HG02943 (cell line): ENCODE results near the gene ANKRD62.
"Not testable (repeated sequence)": the region's sequence is repeated elsewhere in the genome, so short reads cannot be mapped to it uniquely, and the experiment has no call there.

Source experiments
- ATAC-seq: cut with Tn5 transposase; IDR thresholded peaks from one replicate; pipeline ENCODE4 v1.9.1; 2021; ENCODE audit warnings: mild to moderate bottlenecking, low read depth, moderate library complexity; ENCODE audit not compliant: unreplicated experiment

Gene ANKRD62

DNA sequence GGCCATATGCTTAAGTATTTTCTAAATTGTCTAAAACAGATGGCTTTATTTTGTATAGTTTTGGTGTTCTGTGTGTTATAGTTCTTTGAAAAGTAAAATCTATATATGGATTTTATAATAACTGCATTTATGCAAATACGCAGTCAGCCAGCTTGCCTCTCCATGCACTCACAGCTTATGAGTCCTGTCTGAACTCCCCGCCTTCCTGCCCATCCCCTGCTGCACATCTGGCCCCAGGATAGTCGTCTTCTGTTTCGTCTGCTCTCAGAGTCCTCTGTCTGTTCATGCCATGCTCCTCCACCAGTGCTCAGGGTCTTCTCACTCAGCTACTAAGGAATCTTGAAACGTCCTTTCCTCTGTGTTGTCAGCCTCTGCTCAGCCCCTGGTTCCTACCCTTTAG, 28.2 kb upstream of the ANKRD62 start:
- no peak for ATAC-seq

DNA sequence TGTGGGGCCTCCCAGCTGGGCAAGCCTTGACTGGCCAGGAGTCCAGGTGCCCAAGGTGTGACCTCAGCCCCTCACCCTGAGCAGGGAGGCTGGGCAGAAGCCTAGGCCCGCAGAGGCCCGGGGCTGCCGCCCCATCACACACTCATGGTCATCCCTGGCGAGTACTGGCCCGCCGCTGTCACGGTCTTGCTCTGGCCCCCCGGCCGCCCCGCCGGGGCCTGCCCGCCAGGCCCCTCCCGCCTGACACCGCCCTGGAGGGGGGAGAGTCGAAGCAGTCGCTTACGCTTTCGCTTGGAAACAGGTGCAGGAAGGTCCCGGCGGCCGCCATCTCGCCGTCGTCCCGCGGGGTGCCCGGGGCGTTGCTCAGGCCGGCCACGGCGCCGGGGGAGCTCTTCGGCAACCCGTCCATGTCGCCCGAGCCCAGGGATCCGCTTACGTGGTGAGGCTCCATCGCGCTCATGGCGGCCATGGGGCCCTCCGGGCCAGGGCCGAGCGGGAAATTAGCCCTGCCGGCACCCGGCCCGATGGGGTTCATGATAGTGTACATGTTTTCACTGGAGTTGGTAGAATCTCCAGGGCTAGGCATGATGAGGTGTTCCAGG, 26.6 kb upstream of the ANKRD62 start:
- no peak for ATAC-seq

DNA sequence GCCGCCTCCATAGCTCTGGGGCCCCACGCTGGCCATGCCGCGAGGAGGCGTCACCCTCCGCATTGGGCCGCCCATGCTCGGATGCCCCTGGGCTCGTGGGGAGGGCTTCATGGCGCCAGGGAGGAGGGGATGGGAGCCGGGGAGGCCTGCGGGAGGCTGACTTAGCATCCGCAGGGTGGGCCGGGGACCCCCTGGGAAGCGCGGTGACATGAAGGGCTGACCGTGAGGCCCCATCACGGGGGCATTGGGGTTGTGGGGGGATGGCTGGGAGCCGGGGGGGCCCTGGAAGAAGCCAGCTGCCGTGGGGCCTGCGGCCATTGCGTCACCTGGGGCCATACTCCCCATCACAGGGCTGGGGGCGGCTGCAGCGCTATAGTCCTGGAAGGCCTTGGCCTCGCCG, 26.0 kb upstream of the ANKRD62 start:
- ATAC-seq = no peak

DNA sequence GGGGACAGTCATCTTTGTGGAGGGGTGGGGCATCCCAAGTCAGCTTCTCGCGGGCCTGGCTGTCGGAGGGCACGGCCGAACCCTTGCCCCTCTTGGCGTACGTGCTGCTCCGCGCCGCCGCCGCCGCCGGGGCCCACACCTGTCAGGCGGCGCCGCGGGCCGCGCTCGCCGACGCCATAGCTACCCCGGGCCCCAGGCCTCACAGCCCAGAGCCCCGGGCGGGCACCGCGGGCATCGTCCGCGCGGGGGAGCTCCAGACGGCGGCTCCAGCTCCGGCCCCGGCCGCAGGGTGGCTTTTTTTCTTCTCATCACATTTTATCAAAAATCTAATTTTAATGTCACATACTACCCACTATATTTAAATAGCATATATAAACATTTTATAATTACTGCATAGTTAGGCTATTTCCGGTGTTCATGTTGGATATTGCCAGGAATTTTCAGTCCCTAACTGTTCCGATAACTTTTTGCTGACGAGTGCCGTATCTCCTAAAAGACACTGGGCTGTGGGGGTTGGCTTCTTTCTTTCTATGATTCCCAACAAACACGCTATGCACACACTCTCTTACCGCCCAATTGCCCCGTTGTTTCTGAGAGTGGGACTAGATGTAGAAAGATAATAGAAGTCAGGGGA, 25.2 kb upstream of the ANKRD62 start:
- ATAC-seq = not testable (repeated sequence)

DNA sequence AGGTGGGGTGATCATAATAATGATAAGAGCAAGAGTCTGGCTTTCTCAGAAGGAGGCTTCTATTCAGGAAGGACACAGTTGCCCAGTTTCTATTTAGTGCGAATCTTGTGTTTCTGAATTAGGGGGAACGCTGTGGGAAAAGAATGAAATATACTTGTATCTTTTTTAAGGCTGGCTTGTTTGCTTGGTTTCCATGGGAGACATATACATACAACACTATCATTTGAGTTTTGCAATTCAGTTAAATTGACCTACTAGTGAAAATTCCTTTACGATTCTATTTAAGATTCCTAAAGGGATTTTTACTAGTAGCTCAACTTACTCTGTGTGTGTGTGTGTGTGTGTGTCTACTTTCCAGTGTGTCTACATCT, 24.7 kb upstream of the ANKRD62 start:
- ATAC-seq = no peak

DNA sequence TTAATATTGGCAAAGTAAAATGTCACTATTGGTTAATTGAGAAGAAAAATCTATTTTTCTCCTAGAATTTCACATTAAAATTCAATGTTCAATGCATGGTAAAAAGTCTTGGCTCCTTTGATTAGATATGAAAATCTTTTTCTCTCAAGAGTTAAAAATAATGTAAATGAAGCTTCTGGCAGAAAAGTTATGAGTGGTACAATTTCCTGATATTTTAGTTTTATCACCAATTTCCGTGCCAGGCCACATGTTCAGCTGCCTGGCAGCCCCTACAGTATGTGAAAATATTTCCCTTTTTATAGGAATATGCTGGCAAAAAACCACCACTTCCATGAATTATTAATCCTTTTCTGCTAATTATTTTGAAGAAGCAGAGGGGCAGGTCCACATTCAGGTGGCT, 22.6 kb upstream of the ANKRD62 start:
- ATAC-seq = not testable (repeated sequence)

DNA sequence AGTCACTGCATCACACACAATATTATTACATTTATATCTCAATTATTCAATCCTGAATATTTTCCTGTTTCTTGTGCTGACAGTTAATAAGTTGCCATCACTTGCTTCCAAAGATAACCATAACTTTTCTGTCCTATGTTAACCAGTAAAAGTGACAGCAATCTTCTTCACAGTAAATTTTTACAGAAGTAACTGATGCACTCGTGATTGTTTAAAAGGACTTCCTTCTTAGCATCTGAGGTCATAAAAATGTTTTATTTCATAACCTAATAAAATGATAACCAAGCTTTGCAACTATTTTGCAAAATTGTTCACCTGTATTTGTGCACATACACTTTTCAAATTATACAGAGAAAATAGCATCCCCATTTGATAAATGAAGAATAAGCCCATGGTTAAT, 20.6 kb upstream of the ANKRD62 start:
- no peak for ATAC-seq

DNA sequence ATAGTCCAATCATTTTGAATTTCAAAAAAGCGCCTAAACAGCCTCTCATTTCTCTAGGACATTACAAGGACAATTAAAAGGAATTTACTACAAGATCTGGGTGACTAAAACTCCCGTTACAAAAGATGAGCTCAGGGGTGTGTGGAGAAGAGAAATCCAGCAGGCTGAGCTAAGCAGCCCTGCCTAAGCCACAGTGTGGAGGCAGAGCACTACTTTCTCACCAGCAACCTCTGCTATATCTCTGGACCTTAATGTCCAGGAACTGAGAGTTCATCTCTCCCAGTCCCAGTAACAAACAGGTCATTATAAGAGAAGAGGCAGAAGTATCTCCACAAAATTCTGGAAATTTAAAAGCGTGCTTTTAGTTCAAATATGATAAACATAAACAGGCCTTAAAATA, 18.9 kb upstream of the ANKRD62 start:
- ATAC-seq = no peak

DNA sequence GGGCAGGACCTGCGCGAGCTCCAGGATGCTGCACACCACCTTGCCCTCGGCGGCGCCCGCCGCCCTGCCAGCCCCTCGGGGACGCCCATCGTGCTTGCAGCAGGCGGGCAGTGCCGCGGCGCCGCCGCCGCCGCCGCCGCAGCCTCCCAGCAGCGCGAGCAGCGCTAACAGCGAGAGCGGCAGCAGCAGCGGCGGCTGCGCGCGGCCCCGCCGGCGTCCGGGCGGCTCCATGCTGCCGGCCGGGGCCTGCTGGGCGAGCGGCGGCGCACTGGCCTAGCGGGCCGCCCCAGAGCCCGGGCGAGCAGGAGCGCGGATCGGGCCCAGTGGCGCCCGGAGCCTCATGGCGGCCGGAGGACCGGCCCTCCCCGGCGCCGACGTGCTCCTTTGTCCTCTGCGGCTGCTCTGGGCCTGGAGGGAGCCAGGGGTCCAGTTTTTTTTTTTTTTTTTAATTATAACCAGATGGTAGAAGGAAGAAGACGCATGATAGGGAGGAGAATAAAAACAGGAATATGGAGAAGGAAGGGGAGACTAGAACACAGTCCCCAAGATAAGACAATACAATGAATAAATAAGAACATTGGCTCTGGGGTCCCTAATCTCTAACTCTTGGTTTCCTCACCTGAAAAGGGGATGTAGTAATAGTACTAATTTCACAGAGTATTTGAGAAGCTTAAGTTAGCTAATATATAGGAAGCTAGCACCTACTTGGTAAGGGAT, 17.1 kb upstream of the ANKRD62 start:
- no peak for ATAC-seq

DNA sequence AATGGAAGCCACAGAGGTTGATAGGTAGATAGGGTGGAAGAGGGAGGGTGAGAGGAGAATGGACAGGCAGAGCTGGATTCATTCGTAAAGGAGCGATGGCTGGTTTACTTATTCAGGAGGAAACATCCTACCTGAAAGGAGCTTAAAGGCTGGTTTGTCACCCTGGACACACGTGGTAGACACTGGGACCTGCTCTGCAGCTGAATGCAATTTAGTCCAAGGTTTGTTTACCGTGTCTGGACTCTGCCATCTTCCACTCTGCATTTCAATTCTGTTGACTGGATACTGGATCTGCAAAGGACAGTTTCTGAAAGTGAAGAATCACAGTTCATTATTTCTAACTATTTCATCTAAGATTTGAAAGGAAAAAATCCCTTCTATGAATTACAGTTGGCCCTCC, 15.6 kb upstream of the ANKRD62 start:
- ATAC-seq = not testable (repeated sequence)

DNA sequence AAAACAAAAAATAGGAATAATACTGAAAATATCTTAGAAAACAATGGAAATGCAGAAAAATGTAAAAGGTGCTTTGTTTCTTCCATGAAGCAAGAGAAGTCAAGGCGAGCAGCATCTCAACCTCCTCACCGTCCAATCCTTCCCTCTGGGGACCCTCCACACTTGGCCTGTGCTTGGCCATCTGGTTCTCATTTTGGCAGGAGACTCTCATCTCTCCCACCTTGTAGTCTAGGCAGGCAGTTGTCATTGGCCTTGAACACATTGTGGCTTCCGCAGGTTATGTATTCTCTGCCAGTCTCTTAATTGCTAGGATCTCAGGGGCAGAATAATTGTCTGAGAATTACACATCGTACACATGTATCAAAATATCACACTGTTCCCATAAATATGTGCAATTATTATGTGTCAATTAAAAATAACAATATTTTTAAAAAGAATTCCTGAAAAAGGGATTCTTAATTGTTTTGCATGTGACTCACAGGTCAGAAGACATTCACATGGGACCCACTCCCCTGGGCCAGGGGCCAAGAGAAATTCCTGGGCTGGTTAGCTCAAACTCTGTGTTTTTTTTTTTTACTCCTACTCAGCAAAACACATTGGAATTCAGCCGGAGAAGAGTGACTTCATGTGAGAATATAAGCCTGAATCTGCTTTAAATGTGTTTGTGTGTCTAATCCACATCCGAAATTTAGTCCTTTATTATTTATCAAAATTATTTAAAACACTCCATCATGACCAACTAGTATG, 14.0 kb upstream of the ANKRD62 start:
- no peak for ATAC-seq

DNA sequence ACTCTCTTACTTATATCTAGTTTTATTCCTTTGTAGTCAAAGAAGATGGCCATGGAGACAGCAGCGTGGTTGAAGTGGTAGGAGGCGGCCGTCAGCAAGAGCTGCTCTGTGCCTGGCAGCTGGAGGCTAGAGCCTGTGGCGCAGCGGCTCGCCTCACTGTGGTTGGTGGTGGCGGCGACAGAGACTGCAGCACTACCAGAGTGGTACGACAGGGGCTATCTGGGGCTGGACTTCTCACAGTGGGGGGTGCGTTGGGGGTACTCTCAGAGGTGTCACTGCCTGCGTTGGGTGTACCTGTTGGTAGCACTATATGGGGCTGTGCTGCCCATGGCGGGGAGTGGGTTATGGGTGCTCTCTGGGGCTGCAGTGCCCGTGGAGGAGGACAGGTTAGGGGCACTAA, 8.5 kb upstream of the ANKRD62 start:
- ATAC-seq = no peak

DNA sequence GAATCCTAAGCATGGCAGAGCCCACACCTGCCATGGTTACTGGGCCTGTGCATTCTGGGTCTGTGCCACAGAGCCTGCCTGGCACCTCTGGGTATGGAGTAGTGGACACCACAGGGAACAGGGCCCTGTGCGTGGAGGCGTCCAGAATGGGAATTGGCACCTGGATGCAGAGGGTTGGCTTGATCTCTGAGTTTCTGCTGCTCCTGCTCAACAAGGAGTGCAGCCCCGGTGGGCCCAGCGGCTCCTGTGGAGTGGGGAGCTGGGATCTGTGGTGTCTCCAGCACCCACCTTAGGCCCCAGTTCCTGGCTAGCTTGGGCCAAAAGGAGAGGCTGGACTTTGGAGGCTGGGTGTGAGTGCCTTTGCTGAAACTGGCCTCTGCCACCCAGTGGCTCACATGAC, 7.9 kb upstream of the ANKRD62 start:
- no peak for ATAC-seq

DNA sequence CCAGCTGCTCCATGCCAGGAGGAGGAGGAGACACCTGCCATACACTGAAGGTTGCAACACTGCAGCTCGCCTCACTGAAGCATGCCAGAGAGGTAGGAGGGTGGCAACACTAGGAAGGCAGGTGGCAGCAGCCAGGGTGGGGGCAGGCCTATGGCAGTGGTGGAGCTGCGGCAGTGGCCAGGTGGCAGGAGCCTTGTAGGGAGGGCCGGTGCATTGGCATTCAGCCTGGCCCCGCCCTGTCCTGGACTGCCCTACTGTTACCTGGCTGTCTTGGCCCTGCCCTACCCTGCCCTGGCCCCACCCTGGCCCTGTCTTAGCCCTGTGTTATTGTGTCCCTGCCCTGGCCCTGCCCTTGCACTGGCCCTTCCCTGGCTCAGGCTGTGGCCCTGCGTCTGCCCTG, 7.4 kb upstream of the ANKRD62 start:
- no peak for ATAC-seq

DNA sequence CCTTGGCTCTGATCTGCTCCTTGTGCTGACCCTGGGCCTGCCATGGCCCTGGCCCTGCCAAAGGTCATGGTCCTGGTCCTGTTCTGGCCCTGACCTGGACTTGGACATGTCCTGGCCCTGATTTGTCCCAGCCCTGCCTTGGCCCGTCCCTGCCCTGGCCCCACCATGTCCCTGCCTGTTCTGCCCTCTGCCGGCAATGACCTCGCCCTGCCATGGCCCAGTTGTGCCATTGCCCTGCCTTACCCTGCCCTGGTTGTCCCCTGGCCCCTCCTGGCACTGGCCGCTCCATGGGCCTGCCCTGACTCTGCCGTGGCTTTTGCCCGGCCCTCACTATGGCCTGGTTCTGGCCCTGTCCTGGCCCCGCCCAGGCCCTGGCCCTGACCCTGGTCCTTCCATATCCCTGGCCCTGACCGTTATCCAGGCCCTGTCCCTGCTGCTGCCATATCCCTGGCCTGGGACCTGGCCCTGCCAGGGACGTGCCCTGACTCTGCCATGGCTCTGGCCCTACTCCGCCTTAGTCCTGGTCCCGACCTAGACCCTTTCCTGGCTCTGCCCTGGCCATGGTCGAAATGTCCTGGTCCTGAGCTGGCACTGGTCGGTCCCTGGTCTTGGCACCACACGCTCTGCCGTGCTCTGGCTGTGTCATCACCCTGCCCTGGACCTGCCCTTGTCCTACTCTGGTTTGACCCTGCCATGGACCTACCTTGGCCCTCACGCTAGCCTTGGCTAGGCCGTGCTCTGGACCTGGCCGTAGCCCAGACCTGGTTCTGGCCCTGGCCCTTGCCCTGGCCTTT, 6.8 kb upstream of the ANKRD62 start:
- no peak for ATAC-seq

DNA sequence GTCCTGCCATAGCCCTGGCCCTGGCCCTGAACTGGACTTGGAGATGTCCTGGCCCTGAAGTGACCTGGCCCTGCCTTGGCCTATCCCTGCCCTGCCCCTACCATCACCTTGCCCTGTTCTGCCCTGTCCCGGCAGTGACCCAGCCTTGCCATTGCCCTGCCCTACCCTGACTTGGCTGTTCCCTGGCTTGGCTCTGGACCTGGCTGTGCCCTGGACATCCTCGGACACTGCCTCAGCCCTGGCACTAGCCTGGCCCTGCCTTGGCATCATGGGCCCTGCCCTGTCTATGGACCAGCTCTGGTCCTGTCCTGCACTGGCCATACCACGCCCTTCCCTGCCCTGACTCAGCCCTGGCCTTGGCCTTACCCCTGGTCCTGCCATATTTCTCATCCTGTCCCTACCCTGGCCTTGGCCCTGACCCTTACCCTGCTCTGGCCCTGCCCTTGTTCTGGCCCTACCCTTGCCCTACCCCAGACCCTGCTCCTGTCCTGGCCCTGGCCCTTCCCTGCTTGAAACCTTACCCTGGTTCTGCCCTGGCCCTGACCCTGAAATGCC, 6.1 kb upstream of the ANKRD62 start:
- no peak for ATAC-seq

DNA sequence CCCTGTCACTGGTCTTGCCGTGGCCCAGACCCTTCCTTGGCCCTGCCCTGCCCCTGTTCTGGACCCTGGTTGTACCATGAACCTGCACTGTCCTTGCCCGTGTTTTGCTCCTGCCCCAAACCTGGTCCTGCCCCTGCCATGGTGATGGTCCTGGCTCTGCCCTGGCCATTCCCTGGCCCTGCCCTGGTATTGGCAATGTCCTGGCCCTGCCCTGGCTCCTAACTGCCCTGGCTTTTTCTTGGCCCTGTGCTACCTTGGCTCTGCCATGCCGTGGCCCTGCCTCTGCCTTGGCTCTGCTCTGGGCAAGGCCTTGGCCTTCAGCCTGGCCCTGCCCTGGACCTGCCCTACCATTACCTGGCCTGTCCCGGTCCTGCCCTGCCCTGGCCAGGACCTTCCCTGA, 5.5 kb upstream of the ANKRD62 start:
- ATAC-seq = no peak

DNA sequence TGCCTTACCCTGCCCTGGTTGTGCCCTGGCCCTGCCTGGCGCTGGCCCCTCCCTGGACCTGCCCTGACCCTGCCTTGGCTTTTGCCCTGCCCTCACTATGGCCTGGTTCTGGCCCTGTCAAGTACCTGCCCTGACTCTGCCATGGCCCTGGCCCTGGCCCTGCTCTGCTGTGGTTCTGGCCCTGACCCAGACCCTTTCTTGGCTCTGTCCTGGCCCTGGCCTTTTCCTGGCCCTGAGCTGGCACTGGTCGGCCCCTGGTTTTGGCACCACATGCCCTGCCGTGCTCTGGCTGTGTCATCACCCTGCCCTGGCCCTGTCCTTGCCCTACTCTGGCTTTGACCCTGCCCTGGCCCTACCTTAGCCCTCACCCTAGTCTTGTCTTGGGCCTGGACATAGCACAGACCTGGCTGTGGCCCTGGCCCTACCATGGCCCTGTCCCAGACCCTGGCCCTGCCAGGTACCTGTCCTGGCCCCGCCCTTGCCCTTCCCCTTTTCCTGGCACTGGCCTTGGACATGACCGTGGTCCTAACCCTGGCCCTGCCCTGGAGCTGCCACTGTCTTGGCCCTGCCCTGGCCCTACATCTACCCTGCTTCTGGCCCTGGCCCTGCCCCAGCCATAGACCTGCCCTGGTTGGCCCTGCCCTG, 4.8 kb upstream of the ANKRD62 start:
- ATAC-seq = no peak

DNA sequence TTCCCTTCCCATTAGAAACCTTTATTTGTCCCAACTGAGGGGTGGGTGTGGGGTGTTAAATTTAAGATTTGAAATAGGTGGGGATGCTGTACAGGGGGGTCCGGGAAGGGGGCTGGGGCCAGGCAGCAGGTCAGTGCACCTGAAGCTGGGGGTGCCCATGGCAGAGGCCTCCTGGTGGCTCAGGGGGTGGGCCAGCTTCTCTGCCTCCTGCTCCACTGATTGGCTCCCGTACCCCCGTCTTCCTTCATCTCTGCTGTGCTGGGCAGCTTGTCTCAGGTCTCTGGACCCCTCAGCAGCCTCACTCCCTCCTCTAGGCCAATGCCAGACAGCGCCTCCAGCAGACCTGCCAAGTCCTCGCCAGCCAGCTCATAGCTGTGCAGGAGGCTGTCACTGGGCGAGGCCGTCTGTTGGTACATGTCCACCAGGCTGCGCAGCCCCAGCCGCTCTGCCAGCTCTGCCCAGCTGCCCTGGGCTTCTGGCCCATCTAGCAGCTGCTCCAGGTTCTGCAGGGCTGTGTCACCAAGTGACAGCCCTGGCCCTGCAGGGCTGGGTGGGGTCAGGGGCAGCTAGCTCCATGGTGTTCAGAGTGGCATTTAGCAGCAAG, 2.0 kb upstream of the ANKRD62 start:
- no peak for ATAC-seq
